WI38 (cell line): ENCODE results near the gene MED14.

Source experiments
- H3K4me3 ChIP-seq: 2 replicates; pipeline ENCODE4 v1.5.1; 2011; ENCODE audit warnings: low read depth, mild to moderate bottlenecking, control low read depth, low read length
- TF ChIP-seq, protein P1 (sequence below): IDR thresholded peaks from 2 replicates; pipeline ENCODE4 v1.5.1; 2012; ENCODE audit warnings: low read depth, mild to moderate bottlenecking, control low read depth, low read length

MED14 gene

DNA sequence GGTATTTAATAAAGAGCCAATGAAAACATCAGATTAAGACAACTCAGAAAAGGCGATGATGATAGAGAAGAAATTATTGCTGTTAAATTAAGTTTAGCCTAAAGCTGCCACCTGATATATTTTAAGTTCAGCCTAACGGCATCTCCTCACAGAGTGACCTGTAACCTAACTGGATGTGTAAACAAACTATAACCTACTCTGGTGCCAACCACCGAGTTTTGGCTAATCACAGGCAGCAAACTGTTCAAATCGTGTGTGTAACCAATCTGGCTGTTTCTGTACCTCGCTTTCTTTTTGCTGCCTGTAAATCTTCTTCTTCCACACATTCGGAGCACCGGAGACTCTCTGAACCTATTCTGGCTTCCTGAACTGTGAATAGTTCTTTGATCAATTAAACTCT lies 37.8 kb upstream of the MED14 start:
- H3K4me3 ChIP-seq = no peak overlapping the region
- TF ChIP-seq, protein P1, sequence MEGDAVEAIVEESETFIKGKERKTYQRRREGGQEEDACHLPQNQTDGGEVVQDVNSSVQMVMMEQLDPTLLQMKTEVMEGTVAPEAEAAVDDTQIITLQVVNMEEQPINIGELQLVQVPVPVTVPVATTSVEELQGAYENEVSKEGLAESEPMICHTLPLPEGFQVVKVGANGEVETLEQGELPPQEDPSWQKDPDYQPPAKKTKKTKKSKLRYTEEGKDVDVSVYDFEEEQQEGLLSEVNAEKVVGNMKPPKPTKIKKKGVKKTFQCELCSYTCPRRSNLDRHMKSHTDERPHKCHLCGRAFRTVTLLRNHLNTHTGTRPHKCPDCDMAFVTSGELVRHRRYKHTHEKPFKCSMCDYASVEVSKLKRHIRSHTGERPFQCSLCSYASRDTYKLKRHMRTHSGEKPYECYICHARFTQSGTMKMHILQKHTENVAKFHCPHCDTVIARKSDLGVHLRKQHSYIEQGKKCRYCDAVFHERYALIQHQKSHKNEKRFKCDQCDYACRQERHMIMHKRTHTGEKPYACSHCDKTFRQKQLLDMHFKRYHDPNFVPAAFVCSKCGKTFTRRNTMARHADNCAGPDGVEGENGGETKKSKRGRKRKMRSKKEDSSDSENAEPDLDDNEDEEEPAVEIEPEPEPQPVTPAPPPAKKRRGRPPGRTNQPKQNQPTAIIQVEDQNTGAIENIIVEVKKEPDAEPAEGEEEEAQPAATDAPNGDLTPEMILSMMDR = no peak

DNA sequence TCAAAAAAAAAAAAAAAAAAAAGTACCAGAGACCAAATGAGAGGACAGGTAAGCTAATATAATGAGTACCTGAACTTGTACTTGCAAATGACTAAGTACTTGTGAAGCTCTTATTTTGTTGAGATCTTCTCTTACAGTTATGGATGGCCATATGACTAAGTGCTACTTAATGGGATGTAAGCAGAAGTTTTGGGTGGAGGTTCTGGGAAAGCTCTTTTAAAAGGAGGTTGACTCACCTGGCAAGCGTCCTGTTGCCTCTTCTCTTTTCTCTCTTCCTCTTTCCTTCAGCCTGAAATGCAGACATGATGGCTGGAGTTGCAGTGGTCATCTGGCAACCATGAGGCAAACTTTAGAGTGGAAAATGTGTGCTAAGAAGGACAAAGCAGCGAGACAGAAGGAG lies 36.9 kb upstream of the MED14 start:
- no peak overlapping the region for H3K4me3 ChIP-seq
- TF ChIP-seq, protein P1 = no peak

DNA sequence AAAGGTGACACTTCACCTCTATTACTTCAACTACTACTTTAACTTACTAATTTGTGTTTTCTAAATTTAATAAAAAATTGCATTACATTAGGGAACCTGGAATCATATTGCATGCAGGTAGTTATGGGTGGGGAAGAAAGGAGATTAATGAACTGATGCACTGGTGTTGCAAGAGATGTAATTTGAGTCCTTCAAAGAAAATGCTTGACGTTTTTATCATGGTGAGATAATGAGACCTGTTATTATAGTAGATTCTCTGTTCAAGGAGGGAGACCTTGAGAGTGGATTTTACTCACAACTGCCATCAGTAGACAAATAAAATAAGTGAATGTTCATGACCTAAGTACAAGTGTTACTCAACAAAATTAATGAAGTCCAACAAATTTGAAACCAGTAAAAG lies 26.4 kb upstream of the MED14 start:
- TF ChIP-seq, protein P1 = no peak
- H3K4me3 ChIP-seq = no peak overlapping the region

DNA sequence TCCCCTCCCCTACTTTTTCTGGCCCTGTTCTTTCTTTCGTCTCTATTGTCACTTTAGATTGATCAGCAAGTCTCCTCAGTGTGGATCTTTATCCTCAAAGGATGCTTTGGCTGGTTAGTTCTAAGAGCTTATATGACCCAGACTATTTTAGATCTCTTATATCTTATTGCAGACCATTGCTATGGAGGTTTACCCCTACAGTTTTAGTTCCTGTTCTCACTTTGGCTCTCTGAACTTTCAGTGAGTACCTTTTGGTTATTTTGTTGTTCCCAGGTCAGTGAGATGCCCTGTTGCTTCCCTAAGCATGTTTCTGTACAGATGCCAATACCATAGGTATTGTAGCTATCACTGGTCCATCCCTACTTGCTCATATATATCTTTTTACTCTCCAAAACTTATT lies 24.0 kb upstream of the MED14 start:
- TF ChIP-seq, protein P1 = no peak
- no peak overlapping the region for H3K4me3 ChIP-seq

DNA sequence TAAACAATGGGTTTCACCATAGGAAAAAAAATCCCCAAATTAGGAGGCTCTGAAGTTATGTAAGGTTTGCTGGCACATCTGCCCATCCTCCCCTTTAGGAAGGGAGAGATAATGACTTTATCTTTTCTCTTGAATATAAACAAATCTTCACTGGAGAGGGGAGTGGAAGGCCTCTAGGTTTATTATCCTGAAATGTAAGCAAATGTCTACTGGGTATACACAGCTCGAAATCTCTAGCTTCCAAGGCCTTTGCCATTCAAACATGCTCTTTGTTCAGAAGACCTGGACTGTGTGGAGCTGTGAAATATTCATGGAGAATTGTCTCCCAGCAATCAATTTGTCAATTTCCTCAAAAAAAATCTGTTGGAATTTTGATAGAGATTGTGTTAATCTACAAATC lies 21.7 kb upstream of the MED14 start:
- TF ChIP-seq, protein P1 = no peak
- no peak overlapping the region for H3K4me3 ChIP-seq

DNA sequence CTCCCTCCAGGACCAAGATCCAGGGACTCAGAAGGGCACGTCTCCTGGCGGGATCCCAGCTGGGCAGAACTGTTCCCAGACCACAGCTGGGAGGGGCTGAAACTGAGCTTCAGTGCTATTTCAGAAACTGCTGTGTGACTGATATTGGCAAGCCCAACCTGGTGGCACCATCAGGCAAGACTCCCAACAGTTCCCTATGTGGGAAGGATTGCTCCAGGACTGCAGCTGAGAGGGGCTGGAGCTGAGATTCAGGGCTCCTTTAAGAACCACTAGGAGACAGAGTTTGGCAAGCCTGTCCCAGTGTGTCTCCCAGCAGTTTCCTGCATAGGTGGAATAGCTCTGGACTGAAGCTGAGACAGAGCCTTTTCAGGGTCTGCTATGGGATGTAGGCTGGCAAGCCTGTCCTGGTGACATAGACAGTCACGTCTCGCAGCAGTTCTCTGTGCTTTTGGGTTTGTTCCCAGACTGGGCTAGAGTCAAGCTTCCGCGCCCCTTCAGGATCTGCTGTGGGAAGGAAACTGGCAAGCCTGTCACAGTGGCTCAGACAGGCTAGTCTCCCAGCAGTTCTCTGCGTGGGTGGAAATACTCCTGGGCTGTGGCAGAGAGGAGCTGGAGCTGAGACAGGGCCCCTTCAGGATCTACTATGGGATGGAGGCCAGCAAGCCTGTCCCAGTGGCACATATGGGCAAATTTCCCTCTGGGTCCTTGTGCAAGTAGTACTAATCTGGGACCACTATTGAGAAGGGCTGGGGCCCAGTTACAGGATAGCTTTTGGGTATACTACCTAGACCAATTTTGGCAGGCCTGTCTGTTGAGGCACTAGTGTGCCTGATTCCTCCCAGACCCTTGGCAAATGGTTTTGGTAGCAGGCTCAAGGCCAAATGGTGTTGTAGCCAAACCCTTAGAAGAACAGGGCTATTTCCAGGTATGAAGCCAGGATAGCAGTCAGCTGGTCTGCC lies 20.2 kb upstream of the MED14 start:
- TF ChIP-seq, protein P1 = no peak
- H3K4me3 ChIP-seq = no peak overlapping the region
